GM12878 (cell line): ENCODE data around the gene CHCHD1. TPM values are rescaled to one million over a fixed set of nuclear protein-coding genes. Genes with fewer than 3 reads are reported as not detected.
A peak's percentile ranks its signal among the peaks of the same experiment; 100 is the strongest.

Source experiments
- ATAC-seq: fragments of 200-7000 bp; cut with Tn5 transposase; 3 replicates; pipeline ENCODE4 v1.9.1; 2020; ENCODE audit warnings: mild to moderate bottlenecking, moderate library complexity
- BruUV-seq: library from RNA; stranded (reverse); fragments of 400-500 nt; replicated peaks from 2 replicates; lab custom pipeline; 2021; lab: Mats Ljungman, UMichigan
- CTCF ChIA-PET: fragments of 300-600 bp; sonication (Branson Sonifier 250); formaldehyde crosslinking; extraction: SDS; loops from one replicate; lab custom pipeline; 2021; ENCODE audit warnings: inconsistent platforms; lab: Yijun Ruan, JAX
- POLR2A ChIA-PET: fragments of 350-600 bp; formaldehyde crosslinking; extraction: SDS; loops from one replicate; lab custom pipeline; 2021; ENCODE audit warnings: inconsistent platforms; lab: Charles Lee
- RAD21 ChIA-PET: fragments of 300-600 bp; sonication (Branson Sonifier 250); formaldehyde crosslinking; loops from one replicate; lab custom pipeline; 2023; ENCODE audit warnings: antibody characterized with exemption; ENCODE audit not compliant: unreplicated experiment; lab: Charles Lee
- SMC1A ChIA-PET: fragments of 300-600 bp; sonication (Branson Sonifier 250); formaldehyde crosslinking; loops from one replicate; lab custom pipeline; 2023; ENCODE audit not compliant: unreplicated experiment, uncharacterized antibody; lab: Charles Lee
- DNase-seq: peaks from one replicate; pipeline ENCODE4 v3.0.0-alpha.2; 2011; ENCODE audit warnings: low read depth, low spot score
- FAIRE-seq: peaks from 3 replicates; lab custom pipeline; 2011; peaks lifted over from hg19 to GRCh38; lab: Jason Lieb, UNC
- H2AFZ ChIP-seq: 2 replicates; pipeline ENCODE4 v1.6.0; 2011; ENCODE audit warnings: low read depth, low read length, control low read depth; ENCODE audit not compliant: control insufficient read depth
- H3K27ac ChIP-seq: 2 replicates; pipeline ENCODE4 v1.5.1; 2011; ENCODE audit warnings: control low read depth; ENCODE audit not compliant: control insufficient read depth, insufficient read depth
- H3K27me3 ChIP-seq, 2 experiments: replicated peaks in 1 of 2; 2 replicates each; pipeline versions ENCODE4 v1.6.0 to v1.6.1; 2011; ENCODE audit warnings: low read length in 1 of 2; ENCODE audit not compliant: control insufficient read depth in 2 of 2, insufficient read depth in 2 of 2
- H3K36me3 ChIP-seq, 2 experiments: 2 replicates each; pipeline ENCODE4 v1.5.1; 2011; ENCODE audit warnings: low read length in 1 of 2; ENCODE audit not compliant: control insufficient read depth in 2 of 2, insufficient read depth in 2 of 2
- H3K4me1 ChIP-seq: 2 replicates; pipeline ENCODE4 v1.6.1; 2011; ENCODE audit warnings: mild to moderate bottlenecking, low read length, moderate library complexity, mixed read lengths; ENCODE audit not compliant: control insufficient read depth, insufficient read depth
- H3K4me2 ChIP-seq: 2 replicates; pipeline ENCODE4 v1.6.0; 2011; ENCODE audit warnings: control low read depth; ENCODE audit not compliant: control insufficient read depth, insufficient read depth
- H3K4me3 ChIP-seq: fragments of 200-600 bp; sonication (generic); 2 replicates; pipeline ENCODE4 v1.5.1; 2016
- H3K79me2 ChIP-seq: 2 replicates; pipeline ENCODE4 v1.6.0; 2011; ENCODE audit warnings: low read length; ENCODE audit not compliant: control insufficient read depth, insufficient read depth
- H3K9ac ChIP-seq: 2 replicates; pipeline ENCODE4 v1.8.0; 2011; ENCODE audit warnings: low read length, control low read depth, mixed read lengths; ENCODE audit not compliant: control insufficient read depth, insufficient read depth
- H3K9me3 ChIP-seq: replicated peaks from 3 replicates; pipeline ENCODE4 v1.5.1; 2011; ENCODE audit warnings: mild to moderate bottlenecking, low read length; ENCODE audit not compliant: control insufficient read depth, insufficient read depth
- H4K20me1 ChIP-seq: 2 replicates; pipeline ENCODE4 v1.6.0; 2011; ENCODE audit not compliant: control insufficient read depth, insufficient read depth
- BRCA1 ChIP-seq: IDR thresholded peaks from 2 replicates; pipeline ENCODE4 v1.6.1; 2011; ENCODE audit warnings: low read depth, low read length, improper control_type of control experiment
- CTCF ChIP-seq, 3 experiments: IDR thresholded peaks in 2 of 3; conservative IDR thresholded peaks in 1 of 3; 2 replicates each; pipeline ENCODE4 v1.5.1; 2011; ENCODE audit warnings: low read depth in 3 of 3, low read length in 3 of 3, mild to moderate bottlenecking in 3 of 3, control low read depth in 2 of 3, moderate library complexity in 2 of 3, inconsistent platforms in 1 of 3, mixed read lengths in 1 of 3; ENCODE audit not compliant: control insufficient read depth in 2 of 3, insufficient read depth in 1 of 3; ENCODE audit errors: extremely low read depth in 1 of 3
- GABPA ChIP-seq: IDR thresholded peaks from 2 replicates; pipeline ENCODE4 v1.6.1; 2014; ENCODE audit warnings: antibody characterized with exemption, low read depth, mild to moderate bottlenecking, inconsistent platforms
- PAX8 ChIP-seq: fragments of 450-650 bp; IDR thresholded peaks from 2 replicates; pipeline ENCODE4 v1.6.1; 2017; ENCODE audit warnings: mild to moderate bottlenecking, moderate library complexity
- POU2F2 ChIP-seq: IDR thresholded peaks from 3 replicates; pipeline ENCODE4 v1.6.1; 2011; ENCODE audit warnings: low read depth, mild to moderate bottlenecking, low read length, borderline replicate concordance
- SMARCA5 ChIP-seq: fragments of 450-650 bp; IDR thresholded peaks from 2 replicates; pipeline ENCODE4 v1.6.1; 2017; ENCODE audit warnings: mild to moderate bottlenecking
- SP1 ChIP-seq: IDR thresholded peaks from one replicate; pipeline ENCODE4 v1.6.1; 2011; ENCODE audit warnings: low read depth, low read length
- SPI1 ChIP-seq: IDR thresholded peaks from 2 replicates; pipeline ENCODE4 v1.6.1; 2011; ENCODE audit warnings: low read depth, mild to moderate bottlenecking, low read length, moderate library complexity, borderline replicate concordance; ENCODE audit not compliant: insufficient read depth
- WGBS: methylation state at CpG from one replicate; pipeline ENCODE4 v1.1.6; 2016; ENCODE audit warnings: low lambda C conversion rate; ENCODE audit not compliant: insufficient replicate concordance, insufficient coverage; ENCODE audit errors: missing lambda C conversion rate; 5-methylcytosine and 5-hydroxymethylcytosine counted together
- in situ Hi-C: fragments of 300-500 bp; cut with MboI; formaldehyde crosslinking; loops from 9 replicates; pipeline ENCODE4 v1.14.3; 2018; ENCODE audit warnings: mixed read lengths
- intact Hi-C: fragments of 100-400 bp; cut with micrococcal nuclease; formaldehyde crosslinking; loops from one replicate; pipeline ENCODE4 v1.14.2; 2022; ENCODE audit not compliant: unreplicated experiment
- polyA plus RNA-seq, 11 experiments: library from polyadenylated mRNA; depleted of rRNA in 4 of 11; unstranded in 6 of 11; stranded (reverse) in 5 of 11; fragments of >200 nt; fragmentation: Nextera tagmentation in 4 of 11; fragmentation: Illumina TruSeq in 1 of 11; extraction: Ambion mirVana in 4 of 11; extraction: Trizol in 1 of 11; gene quantifications; 1 replicate in 1 of 11; 2 replicates in 10 of 11; pipeline versions ENCODE4 v1.2.1 to v1.2.3, GENCODE V29; 2011 to 2016; ENCODE audit warnings: inconsistent platforms in 2 of 11, missing spikeins in 2 of 11, low read depth in 1 of 11
- total RNA-seq, 4 experiments: library from RNA; depleted of rRNA in 3 of 4; stranded (reverse); fragments of >200 nt in 3 of 4; fragmentation: Illumina TruSeq in 1 of 4; extraction: Trizol in 1 of 4; gene quantifications; 2 replicates each; pipeline versions ENCODE4 v1.2.1 to v1.2.3, GENCODE V29; 2013 to 2021
- TF ChIP-seq, protein P1 (sequence below): IDR thresholded peaks from 2 replicates; pipeline ENCODE4 v1.6.1; 2011; ENCODE audit warnings: borderline replicate concordance, low read depth, mild to moderate bottlenecking, moderate library complexity, low read length; ENCODE audit not compliant: insufficient read depth, poor library complexity, severe bottlenecking
- TF ChIP-seq, protein P2 (sequence below): fragments of 450-650 bp; formaldehyde crosslinking; IDR thresholded peaks from 2 replicates; pipeline ENCODE4 v1.5.0; 2022; ENCODE audit warnings: mild to moderate bottlenecking, missing genetic modification characterization

CHCHD1 gene
- total and polyA plus RNA-seq, 10 of the 15 experiments (the other 5 are each of a cell fraction or from before 2014, with no cell fraction given) = 35.0 to 132 (median 70.0) TPM

DNA sequence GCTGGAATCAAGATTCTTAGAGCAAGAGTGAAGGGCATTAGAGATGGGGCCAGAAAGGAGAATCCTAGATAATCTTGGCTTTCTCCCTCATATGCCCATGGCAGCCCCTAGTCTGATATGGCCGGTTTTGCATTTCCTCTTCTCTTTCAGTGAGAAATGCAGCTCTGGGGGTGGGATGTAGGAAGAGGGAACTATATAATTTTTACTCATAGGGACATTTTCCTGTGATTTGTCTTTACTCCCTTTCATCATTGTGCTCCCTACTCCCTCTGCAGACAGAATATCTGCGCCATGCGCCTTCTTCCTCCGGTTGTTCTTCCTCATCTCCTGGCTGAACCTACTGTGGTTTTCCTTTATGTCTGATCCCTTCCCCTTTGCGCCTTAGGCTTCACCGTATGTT, 16.8 kb upstream of the CHCHD1 start:
- POLR2A ChIA-PET = interaction anchor here (2.1 to 3.8 kb wide), 3 partner anchors 7 to 34 kb away, joined by 10 to 33 read pairs (median 16); partner anchors contain the start of gene SEC24C

GRCh38 chr10:73768881-73769280, 13.0 kb upstream of the CHCHD1 start:
- Histone ChIP-seq H3K79me2 (peaks cover 24% of the 10 kb centered on the region), H3K4me3 (no peak overlapping the region), H3K27ac (no peak overlapping the region), H3K27me3 (no peaks in the 10 kb centered on the region), H3K9ac (no peak overlapping the region), H2AFZ (no peak overlapping the region), H3K4me2 (no peak overlapping the region), H4K20me1 (no peaks in the 10 kb centered on the region), H3K36me3 (peaks cover 25 to 60% of the 10 kb centered on the region in 2 experiments), H3K9me3 (no peaks in the 10 kb centered on the region), H3K4me1 (peaks cover 7% of the 10 kb centered on the region)
- no TSS peak for BruUV-seq
- 48% methylated on average over 11 of the region's 11 CpGs for WGBS
- in situ Hi-C loops (no loop called here), intact Hi-C loops (no loop called here)
- FAIRE-seq (no peak), DNase-seq (no peak), ATAC-seq (no peak)
- SMC1A ChIA-PET = interaction anchor here (1.1 to 1.3 kb wide), 2 partner anchors 22 to 38 kb away, joined by 3 read pairs; no protein-coding TSS in a partner anchor
- CTCF ChIA-PET = interaction anchor here (1.2 to 1.6 kb wide), 2 partner anchors 10 to 84 kb away, joined by 3 read pairs; no protein-coding TSS in a partner anchor
- RAD21 ChIA-PET = interaction anchor here (1.4 to 2.4 kb wide), 2 partner anchors 10 to 25 kb away, joined by 5 to 8 read pairs; partner anchors contain the start of gene SEC24C
- POLR2A ChIA-PET = interaction anchor here (0.6 to 6.8 kb wide), 4 partner anchors 11 to 30 kb away, joined by 3 to 63 read pairs (median 9); partner anchors contain the start of gene CHCHD1
- TF ChIP-seq, protein P1, sequence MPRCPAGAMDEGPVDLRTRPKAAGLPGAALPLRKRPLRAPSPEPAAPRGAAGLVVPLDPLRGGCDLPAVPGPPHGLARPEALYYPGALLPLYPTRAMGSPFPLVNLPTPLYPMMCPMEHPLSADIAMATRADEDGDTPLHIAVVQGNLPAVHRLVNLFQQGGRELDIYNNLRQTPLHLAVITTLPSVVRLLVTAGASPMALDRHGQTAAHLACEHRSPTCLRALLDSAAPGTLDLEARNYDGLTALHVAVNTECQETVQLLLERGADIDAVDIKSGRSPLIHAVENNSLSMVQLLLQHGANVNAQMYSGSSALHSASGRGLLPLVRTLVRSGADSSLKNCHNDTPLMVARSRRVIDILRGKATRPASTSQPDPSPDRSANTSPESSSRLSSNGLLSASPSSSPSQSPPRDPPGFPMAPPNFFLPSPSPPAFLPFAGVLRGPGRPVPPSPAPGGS = no peak
- no peak for TF ChIP-seq GABPA
- TF ChIP-seq SPI1 = no peak
- 0 out of 3 replicates have a peak, but pooled peaks have one; percentile 22 for TF ChIP-seq POU2F2
- peak in 2 of 3 experiments; percentile 15 to 36; a peak in 4 of 6 replicates for TF ChIP-seq CTCF (IDR thresholded peaks at IDR 0.05 in 2 of 3, conservative IDR thresholded peaks at IDR 0.05 in 1 of 3; ENCODE audit: control insufficient read depth in 2 of 3, extremely low read depth in 1 of 3, insufficient read depth in 1 of 3, low read depth in 3 of 3, low read length in 3 of 3)
- TF ChIP-seq, protein P2, sequence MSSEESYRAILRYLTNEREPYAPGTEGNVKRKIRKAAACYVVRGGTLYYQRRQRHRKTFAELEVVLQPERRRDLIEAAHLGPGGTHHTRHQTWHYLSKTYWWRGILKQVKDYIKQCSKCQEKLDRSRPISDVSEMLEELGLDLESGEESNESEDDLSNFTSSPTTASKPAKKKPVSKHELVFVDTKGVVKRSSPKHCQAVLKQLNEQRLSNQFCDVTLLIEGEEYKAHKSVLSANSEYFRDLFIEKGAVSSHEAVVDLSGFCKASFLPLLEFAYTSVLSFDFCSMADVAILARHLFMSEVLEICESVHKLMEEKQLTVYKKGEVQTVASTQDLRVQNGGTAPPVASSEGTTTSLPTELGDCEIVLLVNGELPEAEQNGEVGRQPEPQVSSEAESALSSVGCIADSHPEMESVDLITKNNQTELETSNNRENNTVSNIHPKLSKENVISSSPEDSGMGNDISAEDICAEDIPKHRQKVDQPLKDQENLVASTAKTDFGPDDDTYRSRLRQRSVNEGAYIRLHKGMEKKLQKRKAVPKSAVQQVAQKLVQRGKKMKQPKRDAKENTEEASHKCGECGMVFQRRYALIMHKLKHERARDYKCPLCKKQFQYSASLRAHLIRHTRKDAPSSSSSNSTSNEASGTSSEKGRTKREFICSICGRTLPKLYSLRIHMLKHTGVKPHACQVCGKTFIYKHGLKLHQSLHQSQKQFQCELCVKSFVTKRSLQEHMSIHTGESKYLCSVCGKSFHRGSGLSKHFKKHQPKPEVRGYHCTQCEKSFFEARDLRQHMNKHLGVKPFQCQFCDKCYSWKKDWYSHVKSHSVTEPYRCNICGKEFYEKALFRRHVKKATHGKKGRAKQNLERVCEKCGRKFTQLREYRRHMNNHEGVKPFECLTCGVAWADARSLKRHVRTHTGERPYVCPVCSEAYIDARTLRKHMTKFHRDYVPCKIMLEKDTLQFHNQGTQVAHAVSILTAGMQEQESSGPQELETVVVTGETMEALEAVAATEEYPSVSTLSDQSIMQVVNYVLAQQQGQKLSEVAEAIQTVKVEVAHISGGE (CRISPR knock-in tag) = no peak
- TF ChIP-seq SMARCA5 = no peak

More for the DNA sequence above, 16.8 kb upstream of the CHCHD1 start:
- in situ Hi-C loops = no loop called here
- Histone ChIP-seq H3K9me3 (no peaks in the 10 kb centered on the region), H3K79me2 (peaks cover 2% of the 10 kb centered on the region), H3K27me3 (no peaks in the 10 kb centered on the region), H3K9ac (no peak overlapping the region), H3K4me2 (no peak overlapping the region), H2AFZ (no peak overlapping the region), H3K4me1 (peaks cover 27% of the 10 kb centered on the region), H4K20me1 (peaks cover 3% of the 10 kb centered on the region; the same call in 1 of the 2 replicates), H3K36me3 (peaks cover 42 to 85% of the 10 kb centered on the region in 2 experiments), H3K27ac (no peak overlapping the region), H3K4me3 (no peak overlapping the region)
- ATAC-seq (no peak), FAIRE-seq (no peak), DNase-seq (no peak)
- intact Hi-C loops = no loop called here
- TF ChIP-seq BRCA1 = no peak
- TF ChIP-seq SP1 = no peak
- TF ChIP-seq PAX8 = no peak
- SMC1A ChIA-PET = interaction anchor here (1.3 to 1.5 kb wide), 2 partner anchors 21 to 68 kb away, joined by 4 to 5 read pairs; partner anchors contain the start of gene SEC24C
- no TSS peak for BruUV-seq
- CTCF ChIA-PET = no interaction called here
- WGBS = 96% methylated on average over 6 of the region's 6 CpGs
- RAD21 ChIA-PET = no interaction called here
